HG03469 (cell line): Measurements from ENCODE around the gene ITIH2.
"Not testable (repeated sequence)": the region's sequence is repeated elsewhere in the genome, so short reads cannot be mapped to it uniquely, and the experiment has no call there.

Source experiments
- ATAC-seq: cut with Tn5 transposase; IDR thresholded peaks from one replicate; pipeline ENCODE4 v1.9.1; 2021; ENCODE audit warnings: mild to moderate bottlenecking, moderate library complexity, moderate number of reproducible peaks; ENCODE audit not compliant: unreplicated experiment

The ITIH2 gene

GRCh38 chr10:7696545-7696944 is 6.6 kb upstream of the ITIH2 start:
- no peak for ATAC-seq

- no peak for ATAC-seq
Measured at GRCh38 chr10:7697426-7697825, 5.7 kb upstream of the ITIH2 start.

GRCh38 chr10:7700577-7701125 is 2.5 kb upstream of the ITIH2 start:
- ATAC-seq: no peak

- ATAC-seq: no peak
Measured at GRCh38 chr10:7701158-7701742, 1.9 kb upstream of the ITIH2 start.

- ATAC-seq: no peak
Measured at GRCh38 chr10:7702288-7702812, 766 bp upstream of the ITIH2 start.

GRCh38 chr10:7704071-7705016 is 1.2 kb downstream of the ITIH2 start:
- no peak for ATAC-seq

- no peak for ATAC-seq
Measured at GRCh38 chr10:7705341-7705740, 2.2 kb downstream of the ITIH2 start.

GRCh38 chr10:7706534-7707073 is 3.5 kb downstream of the ITIH2 start:
- ATAC-seq: no peak

- no peak for ATAC-seq
Measured at GRCh38 chr10:7707102-7707501, 4.0 kb downstream of the ITIH2 start.

- no peak for ATAC-seq
Measured at GRCh38 chr10:7707858-7708622, 4.9 kb downstream of the ITIH2 start.

GRCh38 chr10:7708832-7709231 is 5.7 kb downstream of the ITIH2 start:
- ATAC-seq: no peak

GRCh38 chr10:7710446-7710845 is 7.3 kb downstream of the ITIH2 start:
- ATAC-seq: no peak

- ATAC-seq: not testable (repeated sequence)
Measured at GRCh38 chr10:7711075-7711474, 8.0 kb downstream of the ITIH2 start.

- ATAC-seq: no peak
Measured at GRCh38 chr10:7715515-7715914, 12.4 kb downstream of the ITIH2 start.

- ATAC-seq: no peak
Measured at GRCh38 chr10:7717767-7718166, 14.7 kb downstream of the ITIH2 start.

GRCh38 chr10:7718685-7719084 is 15.6 kb downstream of the ITIH2 start:
- ATAC-seq: no peak

- no peak for ATAC-seq
Measured at GRCh38 chr10:7720478-7720877, 17.4 kb downstream of the ITIH2 start.

- ATAC-seq: no peak
Measured at GRCh38 chr10:7722927-7723529, 19.9 kb downstream of the ITIH2 start.

GRCh38 chr10:7734821-7735220 is 31.7 kb downstream of the ITIH2 start:
- no peak for ATAC-seq
